HEK293 (cell line): Measurements from ENCODE around the gene PLEKHG4.

Source experiments
- CTCF ChIA-PET: fragments of 350-600 bp; formaldehyde crosslinking; extraction: SDS; loops from one replicate; lab custom pipeline; 2021; ENCODE audit warnings: antibody characterized with exemption; lab: Yijun Ruan, JAX
- POLR2A ChIA-PET: fragments of 300-600 bp; formaldehyde crosslinking; extraction: SDS; loops from one replicate; lab custom pipeline; 2020; ENCODE audit warnings: antibody characterized with exemption, inconsistent platforms; lab: Yijun Ruan, JAX
- H3K27ac ChIP-seq: fragments of 200-500 bp; sonication (Bioruptor generic); 2 replicates; pipeline ENCODE4 v1.5.1; 2014; ENCODE audit warnings: low read depth, low read length, control low read depth, inconsistent platforms; ENCODE audit errors: extremely low read depth
- H3K36me3 ChIP-seq, 2 experiments: fragments of 200-500 bp in 1 of 2; sonication (Bioruptor generic) in 1 of 2; 1 replicate in 1 of 2; 2 replicates in 1 of 2; pipeline ENCODE4 v1.5.1; 2014 to 2017; ENCODE audit warnings: inconsistent platforms in 2 of 2, low read length in 2 of 2; ENCODE audit not compliant: control insufficient read depth in 2 of 2, insufficient read depth in 1 of 2
- H3K4me1 ChIP-seq: fragments of 200-500 bp; sonication (Bioruptor generic); 2 replicates; pipeline ENCODE4 v1.5.1; 2014; ENCODE audit warnings: mild to moderate bottlenecking, low read length, inconsistent platforms; ENCODE audit not compliant: control insufficient read depth, insufficient read depth
- H3K4me3 ChIP-seq: 2 replicates; pipeline ENCODE4 v1.5.1; 2011; ENCODE audit warnings: low read depth, mild to moderate bottlenecking, control low read depth, low read length, moderate library complexity
- H3K9me3 ChIP-seq: fragments of 200-500 bp; sonication (Bioruptor generic); 2 replicates; pipeline ENCODE4 v1.5.1; 2014; ENCODE audit warnings: low read depth, low read length, inconsistent platforms; ENCODE audit not compliant: control insufficient read depth, insufficient read depth
- HOXA7 ChIP-seq: sonication (generic); formaldehyde crosslinking; IDR thresholded peaks from 2 replicates; pipeline ENCODE4 v1.8.1; 2022; ENCODE audit warnings: missing genetic modification reagents, borderline replicate concordance
- HOXC10 ChIP-seq: sonication (generic); formaldehyde crosslinking; IDR thresholded peaks from 2 replicates; pipeline ENCODE4 v1.8.1; 2023; ENCODE audit warnings: mild to moderate bottlenecking, missing genetic modification reagents
- KLF10 ChIP-seq: fragments of 450-650 bp; IDR thresholded peaks from 2 replicates; pipeline ENCODE4 v1.5.1; 2018; ENCODE audit warnings: missing biosample characterization, mild to moderate bottlenecking, missing genetic modification characterization
- KLF16 ChIP-seq: fragments of 450-650 bp; formaldehyde crosslinking; IDR thresholded peaks from 2 replicates; pipeline ENCODE4 v1.5.1; 2017; ENCODE audit warnings: missing biosample characterization, missing genetic modification characterization
- OVOL3 ChIP-seq: fragments of 450-650 bp; formaldehyde crosslinking; IDR thresholded peaks from 2 replicates; pipeline ENCODE4 v1.5.1; 2016; ENCODE audit warnings: missing biosample characterization, missing genetic modification characterization
- PRDM10 ChIP-seq: fragments of 450-650 bp; formaldehyde crosslinking; IDR thresholded peaks from 2 replicates; pipeline ENCODE4 v1.5.1; 2016; ENCODE audit warnings: missing biosample characterization, missing genetic modification characterization
- SP3 ChIP-seq: fragments of 450-650 bp; formaldehyde crosslinking; IDR thresholded peaks from 2 replicates; pipeline ENCODE4 v1.5.1; 2016; ENCODE audit warnings: missing biosample characterization, missing genetic modification characterization
- ZBTB10 ChIP-seq: fragments of 450-650 bp; formaldehyde crosslinking; IDR thresholded peaks from 2 replicates; pipeline ENCODE4 v1.5.1; 2016; ENCODE audit warnings: missing biosample characterization, missing genetic modification characterization
- ZBTB6 ChIP-seq: fragments of 450-650 bp; formaldehyde crosslinking; IDR thresholded peaks from 2 replicates; pipeline ENCODE4 v1.5.1; 2017; ENCODE audit warnings: missing biosample characterization, missing genetic modification characterization
- ZBTB8A ChIP-seq: fragments of 450-650 bp; formaldehyde crosslinking; IDR thresholded peaks from 2 replicates; pipeline ENCODE4 v1.5.1; 2016; ENCODE audit warnings: missing biosample characterization, missing genetic modification characterization
- ZIC2 ChIP-seq: fragments of 450-650 bp; formaldehyde crosslinking; IDR thresholded peaks from 2 replicates; pipeline ENCODE4 v1.5.1; 2016; ENCODE audit warnings: missing biosample characterization, missing genetic modification characterization
- ZNF114 ChIP-seq: fragments of 450-650 bp; formaldehyde crosslinking; IDR thresholded peaks from 2 replicates; pipeline ENCODE4 v1.5.0; 2017; ENCODE audit warnings: missing biosample characterization, missing genetic modification characterization
- ZNF133 ChIP-seq: fragments of 450-650 bp; formaldehyde crosslinking; IDR thresholded peaks from 2 replicates; pipeline ENCODE4 v1.5.1; 2016; ENCODE audit warnings: missing biosample characterization, missing genetic modification characterization
- ZNF16 ChIP-seq: fragments of 450-650 bp; formaldehyde crosslinking; IDR thresholded peaks from 2 replicates; pipeline ENCODE4 v1.5.1; 2016; ENCODE audit warnings: low read depth, missing biosample characterization, missing genetic modification characterization
- ZNF19 ChIP-seq: fragments of 450-650 bp; formaldehyde crosslinking; IDR thresholded peaks from 2 replicates; pipeline ENCODE4; 2016; ENCODE audit warnings: missing biosample characterization, missing genetic modification characterization, low read depth
- ZNF221 ChIP-seq: fragments of 450-650 bp; formaldehyde crosslinking; IDR thresholded peaks from 2 replicates; pipeline ENCODE4 v1.5.1; 2017; ENCODE audit warnings: missing biosample characterization, missing genetic modification characterization, borderline replicate concordance
- ZNF23 ChIP-seq: fragments of 450-650 bp; formaldehyde crosslinking; IDR thresholded peaks from 2 replicates; pipeline ENCODE4 v1.5.1; 2016; ENCODE audit warnings: missing biosample characterization, missing genetic modification characterization, borderline replicate concordance
- ZNF274 ChIP-seq, 2 experiments: fragments of 200-500 bp in 1 of 2; fragments of 450-650 bp in 1 of 2; sonication (Bioruptor generic) in 1 of 2; formaldehyde crosslinking in 1 of 2; IDR thresholded peaks; 2 replicates each; pipeline versions ENCODE4 v1.5.1 to v1.6.1; 2014 to 2016; ENCODE audit warnings: borderline replicate concordance in 1 of 2, inconsistent platforms in 1 of 2, low read length in 1 of 2, missing biosample characterization in 1 of 2, missing genetic modification characterization in 1 of 2
- ZNF292 ChIP-seq: fragments of 450-650 bp; formaldehyde crosslinking; IDR thresholded peaks from 2 replicates; pipeline ENCODE4 v1.5.1; 2016; ENCODE audit warnings: low read depth, missing biosample characterization, missing genetic modification characterization, borderline replicate concordance
- ZNF311 ChIP-seq: fragments of 450-650 bp; formaldehyde crosslinking; IDR thresholded peaks from 2 replicates; pipeline ENCODE4 v1.5.1; 2017; ENCODE audit warnings: missing biosample characterization, missing genetic modification characterization, borderline replicate concordance
- ZNF391 ChIP-seq: fragments of 450-650 bp; formaldehyde crosslinking; IDR thresholded peaks from 2 replicates; pipeline ENCODE4 v1.5.1; 2016; ENCODE audit warnings: low read depth, missing biosample characterization, missing genetic modification characterization, borderline replicate concordance
- ZNF529 ChIP-seq: fragments of 450-650 bp; formaldehyde crosslinking; IDR thresholded peaks from 2 replicates; pipeline ENCODE4 v1.5.1; 2017; ENCODE audit warnings: missing genetic modification characterization, missing biosample characterization; ENCODE audit not compliant: insufficient replicate concordance
- ZNF530 ChIP-seq: fragments of 450-650 bp; formaldehyde crosslinking; IDR thresholded peaks from 2 replicates; pipeline ENCODE4 v1.5.1; 2016; ENCODE audit warnings: low read depth, missing biosample characterization, missing genetic modification characterization
- ZNF555 ChIP-seq: fragments of 450-650 bp; formaldehyde crosslinking; conservative IDR thresholded peaks from 2 replicates; pipeline ENCODE4 v1.5.1; 2017; ENCODE audit warnings: missing biosample characterization, mild to moderate bottlenecking, missing genetic modification characterization, inconsistent platforms
- ZNF610 ChIP-seq: fragments of 450-650 bp; formaldehyde crosslinking; IDR thresholded peaks from 2 replicates; pipeline ENCODE4 v1.5.1; 2016; ENCODE audit warnings: missing biosample characterization, missing genetic modification characterization, borderline replicate concordance
- ZNF623 ChIP-seq: fragments of 450-650 bp; formaldehyde crosslinking; IDR thresholded peaks from 2 replicates; pipeline ENCODE4 v1.5.1; 2016; ENCODE audit warnings: missing biosample characterization, missing genetic modification characterization
- ZNF624 ChIP-seq: fragments of 450-650 bp; formaldehyde crosslinking; IDR thresholded peaks from 2 replicates; pipeline ENCODE4 v1.5.1; 2017; ENCODE audit warnings: missing biosample characterization, missing genetic modification characterization
- ZNF707 ChIP-seq: fragments of 450-650 bp; formaldehyde crosslinking; IDR thresholded peaks from 2 replicates; pipeline ENCODE4 v1.5.1; 2016; ENCODE audit warnings: missing biosample characterization, missing genetic modification characterization
- ZNF747 ChIP-seq: fragments of 450-650 bp; formaldehyde crosslinking; IDR thresholded peaks from 2 replicates; pipeline ENCODE4 v1.5.1; 2016; ENCODE audit warnings: missing biosample characterization, missing genetic modification characterization
- ZNF777 ChIP-seq: fragments of 450-650 bp; formaldehyde crosslinking; IDR thresholded peaks from 2 replicates; pipeline ENCODE4 v1.5.1; 2017; ENCODE audit warnings: missing biosample characterization, missing genetic modification characterization, borderline replicate concordance
- ZNF791 ChIP-seq: fragments of 450-650 bp; formaldehyde crosslinking; IDR thresholded peaks from 2 replicates; pipeline ENCODE4 v1.5.1; 2016; ENCODE audit warnings: missing biosample characterization, missing genetic modification characterization
- ZXDB ChIP-seq: fragments of 450-650 bp; formaldehyde crosslinking; IDR thresholded peaks from 2 replicates; pipeline ENCODE4 v1.5.1; 2016; ENCODE audit warnings: missing biosample characterization, missing genetic modification characterization

PLEKHG4 gene

GRCh38 chr16:67278773-67279295, 498 bp upstream of the PLEKHG4 start:
- Histone ChIP-seq H3K36me3 (peaks cover 0 to 38% of the 10 kb centered on the region in 2 experiments; a peak in 2 of 3 replicates), H3K27ac (peak overlapping the region; percentile 50; the same call in 1 of the 2 replicates), H3K4me3 (peak overlapping the region; percentile 50), H3K4me1 (no peaks in the 10 kb centered on the region), H3K9me3 (no peaks in the 10 kb centered on the region)
- POLR2A ChIA-PET: interaction anchor here (0.5 to 1.2 kb wide), 3 partner anchors 11 to 152 kb away, joined by 3 to 6 read pairs (median 3); partner anchors contain the start of gene HSD11B2
- CTCF ChIA-PET: interaction anchor here (0.6 to 3.8 kb wide), 8 partner anchors 9 to 121 kb away, joined by 3 to 14 read pairs (median 3); partner anchors contain the start of gene HSF4
- TF ChIP-seq ZNF610 (tag by site-specific recombination) (no peak), ZNF391 (tag by site-specific recombination) (no peak), ZNF311 (no peak), ZBTB10 (tag by site-specific recombination) (0 out of 2 replicates have a peak, but pooled peaks have one; percentile 27), ZNF747 (tag by site-specific recombination) (no peak), ZNF529 (tag by site-specific recombination) (no peak), KLF10 (tag by site-specific recombination) (no peak), ZNF555 (tag by site-specific recombination) (no peak), ZNF16 (no peak), ZNF707 (tag by site-specific recombination) (no peak), ZNF530 (tag by site-specific recombination) (no peak), ZNF274 (IDR thresholded peaks at IDR 0.05; ENCODE audit: low read length) (no peak), ZNF274 (tag by site-specific recombination; IDR thresholded peaks at IDR 0.05; ENCODE audit: borderline replicate concordance) (no peak), PRDM10 (tag by site-specific recombination) (peak; percentile 26; the same call in 1 of the 2 replicates), ZNF777 (no peak; the same call in 1 of the 2 replicates), SP3 (0 out of 2 replicates have a peak, but pooled peaks have one; percentile 16), ZNF23 (tag by site-specific recombination) (no peak), HOXA7 (CRISPR knock-in tag) (no peak), OVOL3 (no peak), ZNF133 (tag by site-specific recombination) (no peak), ZNF19 (tag by site-specific recombination) (no peak), ZNF624 (tag by site-specific recombination) (no peak), ZBTB6 (tag by site-specific recombination) (peak; percentile 36; the same call in 1 of the 2 replicates), ZBTB8A (tag by site-specific recombination) (no peak), KLF16 (tag by site-specific recombination) (peak; percentile 45; the same call in 1 of the 2 replicates), ZNF623 (tag by site-specific recombination) (peak; percentile 10; the same call in 1 of the 2 replicates), ZNF292 (no peak), ZNF114 (no peak), ZNF791 (tag by site-specific recombination) (no peak), HOXC10 (CRISPR knock-in tag) (no peak), ZIC2 (tag by site-specific recombination) (peak; percentile 62), ZNF221 (no peak), ZXDB (tag by site-specific recombination) (peak; percentile 91)
